HG03432 (cell line): ENCODE data around the gene ADAMTS15.
"Not testable (repeated sequence)": the region's sequence is repeated elsewhere in the genome, so short reads cannot be mapped to it uniquely, and the experiment has no call there.

Experiments used
- ATAC-seq: cut with Tn5 transposase; IDR thresholded peaks from one replicate; pipeline ENCODE4 v1.9.1; 2021; ENCODE audit warnings: mild to moderate bottlenecking, moderate library complexity; ENCODE audit not compliant: unreplicated experiment

ADAMTS15 gene

GRCh38 chr11:130434521-130435223 is 13.8 kb upstream of the ADAMTS15 start:
- ATAC-seq: peak; percentile 90

GRCh38 chr11:130435671-130436070 is 12.8 kb upstream of the ADAMTS15 start:
- no peak for ATAC-seq

GRCh38 chr11:130436171-130436570 is 12.3 kb upstream of the ADAMTS15 start:
- no peak for ATAC-seq

DNA sequence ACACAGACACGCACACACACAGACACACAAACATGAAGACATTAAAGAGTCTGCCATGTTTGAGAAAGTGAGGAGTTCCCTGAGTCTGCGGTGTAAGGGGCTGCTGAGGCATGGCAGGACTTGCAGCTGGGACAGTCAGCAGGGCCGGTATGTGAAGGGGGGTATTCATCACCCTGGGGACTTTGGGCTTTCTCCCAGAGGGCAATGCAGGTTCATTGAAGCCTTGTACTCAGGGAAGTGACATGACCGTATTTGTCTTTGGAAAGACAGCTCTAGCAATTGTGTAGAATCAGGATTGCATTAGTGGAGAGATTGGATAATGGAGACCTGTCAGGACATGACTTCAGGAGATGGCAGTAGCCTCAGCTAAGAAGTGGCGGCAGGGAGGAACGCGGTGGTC is 10.6 kb upstream of the ADAMTS15 start:
- no peak for ATAC-seq

DNA sequence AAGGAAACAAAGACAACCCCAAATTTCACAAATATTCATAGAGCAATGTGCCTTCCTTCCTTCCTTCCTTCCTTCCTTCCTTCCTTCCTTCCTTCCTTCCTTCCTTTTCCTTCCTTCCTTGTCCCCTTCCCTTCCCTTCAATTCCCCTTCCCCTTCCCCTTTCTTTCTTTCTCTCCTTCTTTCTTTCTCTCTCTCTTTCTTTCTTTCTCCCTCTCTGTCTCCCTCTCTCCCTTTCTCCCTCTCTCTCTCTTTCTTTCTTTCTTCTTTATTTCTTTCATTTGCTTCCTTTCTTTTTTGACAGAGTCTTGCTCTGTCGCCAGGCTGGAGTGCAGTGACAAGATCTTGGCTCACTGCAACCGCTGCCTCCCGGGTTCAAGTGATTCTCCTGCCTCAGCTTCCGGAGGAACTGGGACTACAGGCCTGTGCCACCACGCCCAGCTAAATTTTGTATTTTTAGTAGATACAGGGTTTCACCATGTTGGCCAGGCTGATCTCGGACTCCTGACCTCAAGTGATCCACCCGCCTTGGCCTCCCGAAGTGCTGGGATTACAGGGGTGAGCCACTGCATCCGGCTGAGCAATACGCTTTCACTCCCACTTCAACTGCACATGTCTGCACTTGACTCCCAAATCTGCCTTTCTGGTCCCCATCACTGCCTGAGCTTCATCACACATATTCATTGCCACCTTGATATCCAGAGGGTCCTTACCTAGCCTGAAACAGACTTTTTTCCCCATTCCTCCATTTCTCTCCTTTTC is 9.9 kb upstream of the ADAMTS15 start:
- not testable (repeated sequence) for ATAC-seq

GRCh38 chr11:130439160-130439519 is 9.3 kb upstream of the ADAMTS15 start:
- peak; percentile 35 for ATAC-seq

- ATAC-seq: no peak
Observed at GRCh38 chr11:130439876-130440275, 8.6 kb upstream of the ADAMTS15 start.

GRCh38 chr11:130441719-130442118 is 6.7 kb upstream of the ADAMTS15 start:
- ATAC-seq: no peak

- no peak for ATAC-seq
Observed at GRCh38 chr11:130442737-130443136, 5.7 kb upstream of the ADAMTS15 start.

GRCh38 chr11:130445788-130446187 is 2.7 kb upstream of the ADAMTS15 start:
- no peak for ATAC-seq

DNA sequence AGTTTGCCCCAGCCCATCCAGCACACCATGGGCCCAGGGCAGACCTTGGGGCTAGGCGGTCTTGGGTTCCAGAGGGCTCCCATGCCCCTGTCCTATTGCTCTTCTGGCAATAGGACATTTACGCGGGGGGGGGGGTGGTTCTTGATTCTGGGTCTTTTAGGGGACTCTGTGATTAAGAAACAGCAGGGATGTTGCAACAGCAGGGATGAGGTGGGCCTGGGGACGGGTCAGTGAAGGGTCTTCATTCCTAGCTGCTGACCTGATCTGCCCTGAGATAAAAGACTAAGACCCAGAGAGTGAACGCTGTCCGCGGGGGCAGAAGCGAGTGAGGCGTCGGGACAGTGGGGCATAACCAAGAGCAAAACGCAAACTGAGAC is 418 bp upstream of the ADAMTS15 start:
- ATAC-seq: no peak

GRCh38 chr11:130449310-130449990 is 1.0 kb downstream of the ADAMTS15 start:
- no peak for ATAC-seq

DNA sequence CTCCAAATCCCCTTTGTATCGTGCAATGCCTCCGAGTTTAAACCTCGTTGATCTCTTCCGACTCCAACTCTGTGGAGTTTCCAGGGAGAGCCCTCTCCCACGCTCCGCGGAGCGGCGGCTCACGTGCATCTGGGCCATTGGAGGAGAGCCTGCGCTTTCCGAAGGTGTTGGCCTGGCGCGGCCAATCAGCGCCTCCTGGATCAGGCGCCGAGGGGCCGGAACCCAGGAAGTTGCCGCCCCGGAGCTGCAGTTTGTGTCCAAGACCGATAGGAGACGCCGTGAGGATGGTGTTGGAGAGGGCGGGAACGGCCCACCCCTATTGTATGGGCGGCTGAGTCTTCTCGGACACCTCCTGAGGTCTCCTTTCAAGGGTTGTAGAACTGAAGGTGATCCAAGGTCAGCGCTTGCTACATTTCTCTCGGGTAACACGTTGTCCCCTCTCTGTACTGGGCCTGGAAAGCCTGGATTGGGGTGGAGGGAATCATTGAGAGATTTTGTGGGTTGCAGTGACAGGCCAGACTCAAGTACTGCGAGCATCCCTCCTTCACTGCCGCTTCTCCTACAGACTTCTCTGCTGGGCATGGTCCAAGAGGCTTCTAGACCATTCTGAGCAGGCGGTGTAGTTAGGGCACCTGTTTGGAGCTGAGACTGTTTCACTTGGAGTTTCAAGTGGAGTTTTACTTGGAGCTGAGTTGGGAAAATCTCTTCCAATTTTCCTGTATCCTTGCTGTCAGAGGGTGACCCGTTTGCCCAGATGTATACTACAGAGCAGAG is 1.7 kb downstream of the ADAMTS15 start:
- ATAC-seq: no peak

DNA sequence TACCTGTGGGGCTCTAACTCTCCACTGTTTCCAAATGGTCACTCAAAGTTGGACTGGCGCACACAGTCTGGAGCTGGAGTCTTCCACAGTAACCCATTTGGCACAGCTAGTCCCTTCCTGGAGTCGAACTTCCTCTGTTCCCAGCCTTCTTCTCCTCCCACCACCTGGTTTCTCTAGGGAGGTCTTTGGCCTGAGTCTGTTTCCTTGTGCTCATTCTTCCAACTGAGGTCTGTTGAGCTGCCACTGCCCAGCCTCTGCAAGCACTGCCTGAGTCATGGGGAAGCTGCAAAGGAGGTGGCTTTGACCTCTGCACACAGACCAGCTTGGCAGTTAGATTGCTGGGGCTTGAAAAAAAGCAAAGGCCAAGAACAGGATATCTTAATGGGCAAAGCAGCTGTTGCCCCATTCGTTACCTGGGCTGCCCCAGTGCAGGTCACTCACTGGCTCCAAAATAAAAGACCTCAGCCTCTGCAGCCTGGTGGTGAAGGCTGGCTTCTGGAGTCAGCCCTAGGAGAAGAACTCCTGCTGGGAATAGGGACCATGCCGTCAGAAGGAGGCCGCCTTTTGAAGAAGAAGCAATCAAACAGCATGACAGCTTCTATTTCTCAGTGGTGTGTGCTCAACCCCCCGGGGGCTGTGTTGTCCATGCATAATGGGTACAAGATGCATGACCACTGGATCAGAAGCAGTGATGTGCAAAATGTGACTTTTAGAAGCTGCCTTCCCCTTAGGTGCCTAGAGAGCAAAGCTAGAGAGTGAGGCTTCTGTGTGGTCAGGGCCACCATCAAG is 3.0 kb downstream of the ADAMTS15 start:
- ATAC-seq: no peak

DNA sequence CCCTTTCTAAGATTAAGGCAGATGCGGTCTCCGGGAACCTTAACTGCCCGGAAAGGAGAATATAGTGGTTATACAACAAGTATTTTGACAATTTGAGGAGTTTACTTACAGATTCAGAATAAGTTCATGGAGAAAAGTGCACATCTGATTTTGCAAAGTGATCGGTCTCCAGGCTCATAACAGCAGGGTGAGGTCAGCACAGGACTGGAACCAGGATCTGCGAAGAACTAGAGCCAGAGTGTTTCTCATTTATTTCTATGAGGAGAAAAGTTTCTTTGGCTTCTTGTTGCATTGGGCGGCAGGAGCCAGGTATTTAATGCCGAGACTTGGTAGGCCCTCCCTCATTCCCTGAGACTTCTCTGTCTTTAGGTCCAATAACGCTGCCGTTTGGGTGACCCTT is 3.7 kb downstream of the ADAMTS15 start:
- ATAC-seq: no peak

GRCh38 chr11:130452940-130453339 is 4.5 kb downstream of the ADAMTS15 start:
- no peak for ATAC-seq

GRCh38 chr11:130454491-130455252 is 6.2 kb downstream of the ADAMTS15 start:
- ATAC-seq: no peak

DNA sequence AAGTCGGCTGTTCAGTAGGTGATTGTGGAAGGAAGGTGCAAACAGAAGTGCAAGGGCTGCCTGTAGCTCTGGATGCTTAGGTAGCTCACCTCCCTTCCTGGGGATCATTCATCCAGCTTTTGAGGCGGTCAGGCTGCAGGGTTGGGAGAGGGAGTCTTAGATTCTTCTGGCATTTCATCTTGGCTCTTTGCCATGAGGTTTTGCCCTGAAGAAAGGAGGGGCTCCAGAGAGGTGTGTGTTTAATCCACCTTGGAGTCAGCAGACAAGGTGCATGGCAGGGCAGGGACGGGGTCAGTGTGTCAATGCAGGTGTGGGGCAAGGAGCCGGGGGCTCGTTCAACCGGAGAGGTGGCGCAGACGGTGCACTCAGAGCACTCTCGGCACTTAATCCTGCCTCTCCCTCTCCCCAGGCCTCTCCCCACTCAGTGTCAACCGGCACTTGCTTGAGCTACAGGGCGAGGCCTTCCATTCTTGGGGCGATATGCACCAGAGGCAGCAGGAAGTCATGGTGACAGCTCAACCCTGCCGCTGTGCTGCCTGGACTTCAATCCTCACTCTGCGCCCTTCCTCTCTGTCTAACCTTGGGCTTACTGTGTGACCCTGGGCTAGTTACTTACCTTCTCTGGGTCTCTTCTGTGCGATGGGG is 7.2 kb downstream of the ADAMTS15 start:
- ATAC-seq: no peak

DNA sequence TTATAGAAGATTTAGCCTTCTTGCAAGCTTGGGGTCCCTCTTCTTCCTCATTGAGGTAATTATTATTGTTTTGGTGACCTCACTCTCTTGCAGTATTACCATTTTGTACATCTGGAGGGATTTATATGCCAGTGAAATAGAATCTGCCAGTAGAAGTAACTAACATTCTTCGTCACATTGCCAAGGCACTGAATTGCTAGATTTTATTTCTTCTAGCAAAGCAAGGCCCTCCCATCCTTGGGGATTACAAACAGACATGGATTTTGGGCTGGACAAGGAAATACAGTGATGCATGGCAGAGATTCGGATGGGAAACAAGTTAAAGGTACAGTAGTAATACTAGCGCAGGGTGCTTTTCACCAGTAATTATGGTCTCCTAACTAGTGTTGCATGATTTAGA is 7.8 kb downstream of the ADAMTS15 start:
- ATAC-seq: no peak
